ENCODE data around the gene KCNRG.

GRCh38 chr13:50025436-50025835, 10.2 kb downstream of the KCNRG start:
- TF ChIP-seq POLR2A (IDR thresholded peaks at IDR 0.05; ENCODE audit: low read depth, low read length) (no peak), CEBPB (IDR thresholded peaks at IDR 0.05; ENCODE audit: low read depth, low read length) (no peak), CTCF (conservative IDR thresholded peaks at IDR 0.05; ENCODE audit: low read depth, low read length) (no peak), RFX5 (IDR thresholded peaks at IDR 0.05; ENCODE audit: low read depth, low read length) (no peak), SMC3 (IDR thresholded peaks at IDR 0.05; ENCODE audit: low read depth, low read length) (no peak), CHD1 (IDR thresholded peaks at IDR 0.05; ENCODE audit: low read depth, low read length) (no peak), MAFK (IDR thresholded peaks at IDR 0.05; ENCODE audit: low read depth, low read length) (no peak), MAZ (IDR thresholded peaks at IDR 0.05; ENCODE audit: borderline replicate concordance, low read depth, low read length) (no peak), RAD21 (IDR thresholded peaks at IDR 0.05; ENCODE audit: low read length) (no peak), BHLHE40 (IDR thresholded peaks at IDR 0.05; ENCODE audit: low read depth, low read length) (no peak)

Data from IMR-90 (cell line).